Measurements from ENCODE around the gene SLC25A12. TPM values are rescaled to one million over a fixed set of nuclear protein-coding genes. Genes with fewer than 3 reads are reported as not detected.

Gene SLC25A12
- total RNA-seq, 1 donor from 2014 or later, result 11.5 TPM

GRCh38 chr2:171793691-171794678 is 100.1 kb downstream of the SLC25A12 start:
- Histone ChIP-seq H3K9me3 (no peaks in the 10 kb centered on the region), H3K36me3 (peaks cover 19% of the 10 kb centered on the region), H3K27me3 (no peaks in the 10 kb centered on the region), H3K4me3 (no peak overlapping the region), H3K27ac (no peak overlapping the region), H3K4me1 (no peaks in the 10 kb centered on the region)
- DNase-seq (no peak), ATAC-seq (no peak)
- no peak for TF ChIP-seq CTCF (IDR thresholded peaks at IDR 0.05)
- intact Hi-C loops (cut with DNase I), result no loop called here

GRCh38 chr2:171792886-171793580 is 101.0 kb downstream of the SLC25A12 start:
- Histone ChIP-seq H3K27ac (no peak overlapping the region), H3K4me1 (no peaks in the 10 kb centered on the region), H3K36me3 (peaks cover 19% of the 10 kb centered on the region), H3K9me3 (no peaks in the 10 kb centered on the region), H3K4me3 (no peak overlapping the region), H3K27me3 (no peaks in the 10 kb centered on the region)
- intact Hi-C loops (cut with DNase I), result no loop called here
- ATAC-seq (no peak), DNase-seq (no peak)
- no peak for TF ChIP-seq CTCF (IDR thresholded peaks at IDR 0.05)

- Histone ChIP-seq H3K9me3 (no peaks in the 10 kb centered on the region), H3K27me3 (no peaks in the 10 kb centered on the region), H3K4me1 (no peaks in the 10 kb centered on the region), H3K4me3 (no peak overlapping the region), H3K27ac (no peak overlapping the region), H3K36me3 (peaks cover 25% of the 10 kb centered on the region)
- TF ChIP-seq CTCF (IDR thresholded peaks at IDR 0.05), result no peak
- ATAC-seq (no peak), DNase-seq (no peak)
- intact Hi-C loops (cut with DNase I), result no loop called here
Observed at GRCh38 chr2:171792157-171792556, 101.9 kb downstream of the SLC25A12 start.

- intact Hi-C loops (cut with DNase I), result no loop called here
- no peaks in the 10 kb centered on the region for H3K4me1 ChIP-seq
- no peak for ATAC-seq
- no peaks in the 10 kb centered on the region for H3K9me3 ChIP-seq
- no peak overlapping the region for H3K27ac ChIP-seq
- TF ChIP-seq CTCF (IDR thresholded peaks at IDR 0.05), result no peak
- H3K36me3 ChIP-seq, result peaks cover 33% of the 10 kb centered on the region
- H3K4me3 ChIP-seq, result no peak overlapping the region
- DNase-seq, result no peak
- no peaks in the 10 kb centered on the region for H3K27me3 ChIP-seq
Observed at GRCh38 chr2:171791361-171791760, 102.7 kb downstream of the SLC25A12 start.

- Histone ChIP-seq H3K4me3 (no peak overlapping the region), H3K4me1 (no peaks in the 10 kb centered on the region), H3K9me3 (no peaks in the 10 kb centered on the region), H3K27me3 (no peaks in the 10 kb centered on the region), H3K36me3 (peaks cover 44% of the 10 kb centered on the region), H3K27ac (no peak overlapping the region)
- DNase-seq (no peak), ATAC-seq (no peak)
- no peak for TF ChIP-seq CTCF (IDR thresholded peaks at IDR 0.05)
- intact Hi-C loops (cut with DNase I), result no loop called here
Observed at GRCh38 chr2:171789956-171790355, 104.1 kb downstream of the SLC25A12 start.

Measured in upper lobe of right lung (tissue), 1 donor.